ENCODE data around the gene ZNF138. TPM values are rescaled to one million over a fixed set of nuclear protein-coding genes. Genes with fewer than 3 reads are reported as not detected.
"Not testable (repeated sequence)": the region's sequence is repeated elsewhere in the genome, so short reads cannot be mapped to it uniquely, and the experiment has no call there.

Gene ZNF138
- total RNA-seq, 3 donors from 2014 or later: 7.4 to 8.6 (median 8.5) TPM

DNA sequence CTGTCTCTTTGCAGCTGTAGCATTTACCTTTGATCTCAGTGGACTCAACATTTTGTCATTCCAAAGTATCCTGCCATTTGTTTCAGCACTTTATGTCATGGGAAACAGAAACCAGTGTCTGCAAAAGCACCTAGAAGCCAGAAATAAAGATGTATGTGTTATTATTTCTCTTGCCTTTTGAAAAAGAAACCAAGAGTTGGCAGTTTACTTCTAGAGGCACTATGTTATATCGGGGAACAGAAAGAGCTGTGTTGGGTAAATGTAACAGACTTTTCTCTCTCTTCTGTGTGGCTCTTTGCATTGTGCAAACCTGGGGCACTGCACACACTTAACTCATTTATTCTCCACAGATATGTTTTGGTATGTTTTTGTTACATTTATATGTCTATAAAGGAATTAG, 36.7 kb downstream of the ZNF138 start:
- TF ChIP-seq, protein P1, sequence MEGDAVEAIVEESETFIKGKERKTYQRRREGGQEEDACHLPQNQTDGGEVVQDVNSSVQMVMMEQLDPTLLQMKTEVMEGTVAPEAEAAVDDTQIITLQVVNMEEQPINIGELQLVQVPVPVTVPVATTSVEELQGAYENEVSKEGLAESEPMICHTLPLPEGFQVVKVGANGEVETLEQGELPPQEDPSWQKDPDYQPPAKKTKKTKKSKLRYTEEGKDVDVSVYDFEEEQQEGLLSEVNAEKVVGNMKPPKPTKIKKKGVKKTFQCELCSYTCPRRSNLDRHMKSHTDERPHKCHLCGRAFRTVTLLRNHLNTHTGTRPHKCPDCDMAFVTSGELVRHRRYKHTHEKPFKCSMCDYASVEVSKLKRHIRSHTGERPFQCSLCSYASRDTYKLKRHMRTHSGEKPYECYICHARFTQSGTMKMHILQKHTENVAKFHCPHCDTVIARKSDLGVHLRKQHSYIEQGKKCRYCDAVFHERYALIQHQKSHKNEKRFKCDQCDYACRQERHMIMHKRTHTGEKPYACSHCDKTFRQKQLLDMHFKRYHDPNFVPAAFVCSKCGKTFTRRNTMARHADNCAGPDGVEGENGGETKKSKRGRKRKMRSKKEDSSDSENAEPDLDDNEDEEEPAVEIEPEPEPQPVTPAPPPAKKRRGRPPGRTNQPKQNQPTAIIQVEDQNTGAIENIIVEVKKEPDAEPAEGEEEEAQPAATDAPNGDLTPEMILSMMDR (IDR thresholded peaks at IDR 0.05): no peak
- DNase-seq (no peak), ATAC-seq (no peak)
- no peak overlapping the region for H3K4me3 ChIP-seq
- no peaks in the 10 kb centered on the region for H3K36me3 ChIP-seq (ENCODE audit: low read depth)
- H3K4me1 ChIP-seq (ENCODE audit: low read depth): no peaks in the 10 kb centered on the region
- intact Hi-C loops (cut with DNase I, micrococcal nuclease): no loop called here
- H3K9me3 ChIP-seq: peaks cover 20% of the 10 kb centered on the region

DNA sequence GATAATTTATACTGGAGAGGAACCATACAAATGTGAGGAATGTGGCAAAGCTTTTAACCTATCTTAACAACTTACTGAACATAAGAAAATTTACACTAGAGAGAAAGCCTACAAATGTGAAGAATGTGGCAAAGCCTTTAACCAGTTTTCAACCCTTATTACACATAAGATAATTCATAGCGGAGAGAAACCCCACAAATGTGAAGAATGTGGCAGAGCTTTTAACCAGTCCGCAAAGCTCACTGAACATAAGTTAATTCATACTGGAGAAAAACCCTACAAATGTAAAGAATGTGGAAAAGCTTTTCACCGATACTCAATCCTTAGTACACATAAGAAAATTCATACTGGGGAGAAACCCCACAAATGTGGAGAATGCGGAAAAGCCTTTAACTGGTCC, 37.9 kb downstream of the ZNF138 start:
- DNase-seq (no peak), ATAC-seq (no peak)
- TF ChIP-seq, protein P1 (IDR thresholded peaks at IDR 0.05): no peak
- Histone ChIP-seq H3K4me1 (ENCODE audit: low read depth) (no peaks in the 10 kb centered on the region), H3K4me3 (no peak overlapping the region), H3K9me3 (peaks cover 20% of the 10 kb centered on the region), H3K36me3 (ENCODE audit: low read depth) (no peaks in the 10 kb centered on the region)
- intact Hi-C loops (cut with DNase I, micrococcal nuclease): no loop called here

DNA sequence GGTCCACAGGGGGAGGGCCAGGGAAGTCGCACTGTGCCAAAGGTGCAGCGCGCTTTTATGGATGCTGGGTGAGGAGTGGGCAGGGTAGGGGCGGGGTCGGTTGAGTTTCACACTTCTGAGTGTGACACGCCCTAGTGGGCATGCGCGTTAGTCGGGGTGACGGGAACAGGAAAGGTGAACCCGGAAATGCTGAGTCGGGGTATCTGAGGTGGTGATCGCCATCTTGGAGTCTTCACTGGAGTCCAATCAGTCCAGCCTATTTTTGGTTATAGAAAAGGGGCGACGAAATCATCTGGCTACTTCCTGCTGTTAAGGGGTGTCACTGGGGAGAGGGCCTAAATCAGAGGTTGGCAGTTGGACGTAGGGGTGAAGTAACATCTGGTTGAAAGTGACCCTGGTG, 40.8 kb downstream of the ZNF138 start:
- H3K9me3 ChIP-seq: peaks cover 21% of the 10 kb centered on the region
- intact Hi-C loops (cut with DNase I, micrococcal nuclease): no loop called here
- no peak overlapping the region for H3K4me3 ChIP-seq
- TF ChIP-seq, protein P1 (IDR thresholded peaks at IDR 0.05): no peak
- ATAC-seq: no peak
- no peaks in the 10 kb centered on the region for H3K4me1 ChIP-seq (ENCODE audit: low read depth)
- no peaks in the 10 kb centered on the region for H3K36me3 ChIP-seq (ENCODE audit: low read depth)
- DNase-seq: no peak

DNA sequence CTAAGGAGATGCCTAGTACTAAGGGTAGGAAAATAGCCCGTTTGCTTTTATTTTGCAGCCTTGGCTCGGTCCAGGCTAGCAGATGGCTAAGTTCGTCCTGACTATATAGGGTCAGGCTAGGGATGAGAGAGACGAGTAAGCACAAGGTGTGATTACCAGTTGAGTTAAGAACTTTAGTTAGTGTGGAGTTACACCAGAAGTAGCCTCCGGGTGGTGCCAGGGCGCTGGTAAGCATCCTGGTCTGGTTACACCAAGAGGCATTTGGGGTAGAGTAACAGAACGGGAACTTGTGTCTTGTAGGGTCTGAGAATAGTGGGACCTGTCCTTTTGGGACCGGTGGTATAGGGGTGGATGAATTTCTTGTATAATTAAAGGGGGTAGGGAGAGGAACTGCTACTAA, 41.6 kb downstream of the ZNF138 start:
- intact Hi-C loops (cut with DNase I, micrococcal nuclease); H3K4me3 ChIP-seq; DNase-seq; H3K36me3 ChIP-seq (ENCODE audit: low read depth); H3K4me1 ChIP-seq (ENCODE audit: low read depth); ATAC-seq: not testable (repeated sequence)
- H3K9me3 ChIP-seq: peaks cover 22% of the 10 kb centered on the region

DNA sequence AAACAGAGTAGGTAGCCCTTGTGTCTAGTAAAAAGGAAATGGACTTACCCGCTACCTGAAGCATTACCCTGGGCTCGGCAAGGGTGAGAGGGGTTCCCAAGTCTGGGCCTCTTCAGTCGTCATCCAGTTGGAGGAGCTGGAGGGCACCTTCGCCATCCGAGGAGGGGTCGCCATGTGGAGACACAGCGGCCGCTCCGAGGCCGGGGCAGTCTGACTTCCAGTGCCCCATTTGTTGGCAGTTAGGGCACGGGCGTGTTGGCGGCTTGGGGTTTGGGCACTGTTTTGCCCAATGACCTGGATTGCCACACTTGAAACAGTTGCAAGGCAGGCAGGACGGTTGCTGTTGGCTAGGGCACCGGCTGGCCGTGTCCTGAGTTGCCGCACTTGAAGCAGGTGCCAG, 43.8 kb downstream of the ZNF138 start:
- intact Hi-C loops (cut with DNase I, micrococcal nuclease); H3K4me1 ChIP-seq (ENCODE audit: low read depth); DNase-seq; ATAC-seq; H3K4me3 ChIP-seq; H3K36me3 ChIP-seq (ENCODE audit: low read depth): not testable (repeated sequence)
- peaks cover 12% of the 10 kb centered on the region for H3K9me3 ChIP-seq

DNA sequence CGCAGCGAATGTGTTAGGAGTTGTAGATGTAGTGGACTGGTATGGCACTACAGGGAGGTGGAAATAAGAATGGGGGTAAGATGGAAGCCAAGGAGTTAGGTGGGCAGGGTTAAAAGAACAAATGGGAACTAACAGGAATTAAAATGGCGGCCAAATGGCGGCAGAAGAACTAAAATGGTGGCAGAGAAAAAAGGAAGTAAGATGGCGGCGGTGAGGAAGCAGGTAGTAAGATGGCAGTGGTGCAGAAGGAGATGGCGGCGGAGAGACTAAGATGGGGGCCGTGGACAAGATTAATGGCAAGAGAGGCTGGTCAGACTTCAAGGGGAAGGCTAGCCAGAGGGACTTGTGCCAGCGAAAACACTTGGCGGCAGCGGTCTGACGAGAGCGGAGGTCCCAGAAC, 44.5 kb downstream of the ZNF138 start:
- DNase-seq (no peak), ATAC-seq (no peak)
- Histone ChIP-seq H3K4me1 (ENCODE audit: low read depth) (no peaks in the 10 kb centered on the region), H3K36me3 (ENCODE audit: low read depth) (no peaks in the 10 kb centered on the region), H3K9me3 (peaks cover 12% of the 10 kb centered on the region), H3K4me3 (no peak overlapping the region)
- intact Hi-C loops (cut with DNase I, micrococcal nuclease): no loop called here
- TF ChIP-seq, protein P1 (IDR thresholded peaks at IDR 0.05): no peak

DNA sequence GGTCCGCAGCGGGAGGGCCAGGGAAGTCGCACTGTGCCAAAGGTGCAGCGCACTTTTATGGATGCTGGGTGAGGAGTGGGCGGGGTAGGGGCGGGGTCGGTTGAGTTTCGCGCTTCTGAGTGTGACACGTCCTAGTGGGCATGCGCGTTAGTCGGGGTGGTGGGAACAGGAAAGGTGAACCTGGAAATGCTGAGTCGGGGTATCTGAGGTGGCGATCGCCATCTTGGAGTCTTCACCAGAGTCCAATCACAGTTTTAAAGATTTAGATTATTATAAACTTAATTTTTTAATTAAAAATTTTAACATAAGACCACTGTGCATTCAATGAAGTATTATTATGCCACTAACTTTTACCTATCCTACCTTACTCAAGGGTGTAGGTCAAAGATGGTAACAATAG, 45.7 kb downstream of the ZNF138 start:
- Histone ChIP-seq H3K4me1 (ENCODE audit: low read depth) (no peaks in the 10 kb centered on the region), H3K9me3 (peaks cover 6% of the 10 kb centered on the region), H3K4me3 (no peak overlapping the region), H3K36me3 (ENCODE audit: low read depth) (no peaks in the 10 kb centered on the region)
- intact Hi-C loops (cut with DNase I, micrococcal nuclease): no loop called here
- no peak for DNase-seq
- TF ChIP-seq, protein P1 (IDR thresholded peaks at IDR 0.05): no peak
- ATAC-seq: no peak

Data from mucosa of descending colon (tissue), 3 donors.